Fibroblast of lung (primary cell): Measurements from ENCODE around the gene UBTD1.

ENCODE experiments used
- EZH2 ChIP-seq: IDR thresholded peaks from 2 replicates; pipeline ENCODE4 v1.5.1; 2012; ENCODE audit warnings: low read length, control low read depth, mild to moderate bottlenecking; ENCODE audit errors: missing control alignments
- TF ChIP-seq, protein P1 (sequence below), 2 donors: IDR thresholded peaks in 1 of 2; conservative IDR thresholded peaks in 1 of 2; 1 replicate in 1 of 2; 2 replicates in 1 of 2; pipeline ENCODE4 v1.5.1; 2011 to 2012; ENCODE audit warnings: low read length in 2 of 2, control low read depth in 1 of 2, inconsistent platforms in 1 of 2, low read depth in 1 of 2, mild to moderate bottlenecking in 1 of 2

GRCh38 chr10:97499561-97500296, 1.0 kb downstream of the UBTD1 start:
- no peak for TF ChIP-seq EZH2
- TF ChIP-seq, protein P1, sequence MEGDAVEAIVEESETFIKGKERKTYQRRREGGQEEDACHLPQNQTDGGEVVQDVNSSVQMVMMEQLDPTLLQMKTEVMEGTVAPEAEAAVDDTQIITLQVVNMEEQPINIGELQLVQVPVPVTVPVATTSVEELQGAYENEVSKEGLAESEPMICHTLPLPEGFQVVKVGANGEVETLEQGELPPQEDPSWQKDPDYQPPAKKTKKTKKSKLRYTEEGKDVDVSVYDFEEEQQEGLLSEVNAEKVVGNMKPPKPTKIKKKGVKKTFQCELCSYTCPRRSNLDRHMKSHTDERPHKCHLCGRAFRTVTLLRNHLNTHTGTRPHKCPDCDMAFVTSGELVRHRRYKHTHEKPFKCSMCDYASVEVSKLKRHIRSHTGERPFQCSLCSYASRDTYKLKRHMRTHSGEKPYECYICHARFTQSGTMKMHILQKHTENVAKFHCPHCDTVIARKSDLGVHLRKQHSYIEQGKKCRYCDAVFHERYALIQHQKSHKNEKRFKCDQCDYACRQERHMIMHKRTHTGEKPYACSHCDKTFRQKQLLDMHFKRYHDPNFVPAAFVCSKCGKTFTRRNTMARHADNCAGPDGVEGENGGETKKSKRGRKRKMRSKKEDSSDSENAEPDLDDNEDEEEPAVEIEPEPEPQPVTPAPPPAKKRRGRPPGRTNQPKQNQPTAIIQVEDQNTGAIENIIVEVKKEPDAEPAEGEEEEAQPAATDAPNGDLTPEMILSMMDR (conservative IDR thresholded peaks at IDR 0.05 in 1 of 2, IDR thresholded peaks at IDR 0.05 in 1 of 2; ENCODE audit: low read depth in 1 of 2, low read length in 2 of 2), result no peak
